ENCODE measurements around the gene ATXN10. TPM values are rescaled to one million over a fixed set of nuclear protein-coding genes. Genes with fewer than 3 reads are reported as not detected.
"Not testable (repeated sequence)": the region's sequence is repeated elsewhere in the genome, so short reads cannot be mapped to it uniquely, and the experiment has no call there.

ATXN10 gene
- polyA plus RNA-seq, 2 donors: 23.1 to 82.7 TPM

GRCh38 chr22:45676024-45676423 lies 4.4 kb downstream of the ATXN10 start:
- peaks cover 0 to 5% of the 10 kb centered on the region in 2 donors for H3K4me1 ChIP-seq (ENCODE audit: control insufficient read depth in 2 of 2, insufficient read depth in 2 of 2, low read length in 1 of 2)
- H3K27ac ChIP-seq (ENCODE audit: low read depth in 2 of 2, low read length in 1 of 2): no peak overlapping the region
- 86 to 92% methylated on average over 4 of the region's 4 CpGs for WGBS, 2 donors
- H3K9me3 ChIP-seq (ENCODE audit: control insufficient read depth in 2 of 2, insufficient read depth in 1 of 2, low read depth in 1 of 2, low read length in 1 of 2): no peaks in the 10 kb centered on the region
- H3K4me3 ChIP-seq (ENCODE audit: low read depth in 1 of 2, low read length in 2 of 2): no peak overlapping the region
- H3K36me3 ChIP-seq (ENCODE audit: control insufficient read depth in 2 of 2, insufficient read depth in 2 of 2, low read length in 1 of 2): no peaks in the 10 kb centered on the region
- H3K27me3 ChIP-seq (ENCODE audit: control insufficient read depth in 1 of 2, insufficient read depth in 2 of 2, low read length in 2 of 2): no peaks in the 10 kb centered on the region

GRCh38 chr22:45677063-45677462 lies 5.4 kb downstream of the ATXN10 start:
- H3K27me3 ChIP-seq (ENCODE audit: control insufficient read depth in 1 of 2, insufficient read depth in 2 of 2, low read length in 2 of 2): no peaks in the 10 kb centered on the region
- H3K36me3 ChIP-seq (ENCODE audit: control insufficient read depth in 2 of 2, insufficient read depth in 2 of 2, low read length in 1 of 2): no peaks in the 10 kb centered on the region
- peaks cover 0 to 3% of the 10 kb centered on the region in 2 donors for H3K4me1 ChIP-seq (ENCODE audit: control insufficient read depth in 2 of 2, insufficient read depth in 2 of 2, low read length in 1 of 2)
- H3K27ac ChIP-seq (ENCODE audit: low read depth in 2 of 2, low read length in 1 of 2): no peak overlapping the region
- WGBS, 2 donors: 71 to 74% methylated on average over 1 of the region's 1 CpG
- no peak overlapping the region for H3K4me3 ChIP-seq (ENCODE audit: low read depth in 1 of 2, low read length in 2 of 2)
- no peaks in the 10 kb centered on the region for H3K9me3 ChIP-seq (ENCODE audit: control insufficient read depth in 2 of 2, insufficient read depth in 1 of 2, low read depth in 1 of 2, low read length in 1 of 2)

- H3K27ac ChIP-seq (ENCODE audit: low read depth in 2 of 2, low read length in 1 of 2): no peak overlapping the region
- H3K9me3 ChIP-seq (ENCODE audit: control insufficient read depth in 2 of 2, insufficient read depth in 1 of 2, low read depth in 1 of 2, low read length in 1 of 2): no peaks in the 10 kb centered on the region
- H3K4me1 ChIP-seq (ENCODE audit: control insufficient read depth in 2 of 2, insufficient read depth in 2 of 2, low read length in 1 of 2): no peaks in the 10 kb centered on the region
- no peaks in the 10 kb centered on the region for H3K36me3 ChIP-seq (ENCODE audit: control insufficient read depth in 2 of 2, insufficient read depth in 2 of 2, low read length in 1 of 2)
- H3K27me3 ChIP-seq (ENCODE audit: control insufficient read depth in 1 of 2, insufficient read depth in 2 of 2, low read length in 2 of 2): no peaks in the 10 kb centered on the region
- no peak overlapping the region for H3K4me3 ChIP-seq (ENCODE audit: low read depth in 1 of 2, low read length in 2 of 2)
- WGBS, 2 donors: 78 to 83% methylated on average over 9 of the region's 9 CpGs
These were observed 7.6 kb downstream of the ATXN10 start for GRCh38 chr22:45678961-45679912.

GRCh38 chr22:45680932-45681700 lies 9.5 kb downstream of the ATXN10 start:
- H3K27ac ChIP-seq (ENCODE audit: low read depth in 2 of 2, low read length in 1 of 2): no peak overlapping the region
- WGBS, 2 donors: 79% methylated on average over 5 of the region's 5 CpGs
- H3K4me1 ChIP-seq (ENCODE audit: control insufficient read depth in 2 of 2, insufficient read depth in 2 of 2, low read length in 1 of 2): peaks cover 2% of the 10 kb centered on the region in 2 donors

GRCh38 chr22:45682064-45682463 lies 10.4 kb downstream of the ATXN10 start:
- Histone ChIP-seq H3K27me3 (ENCODE audit: control insufficient read depth in 1 of 2, insufficient read depth in 2 of 2, low read length in 2 of 2) (no peaks in the 10 kb centered on the region), H3K27ac (ENCODE audit: low read depth in 2 of 2, low read length in 1 of 2) (no peak overlapping the region), H3K9me3 (ENCODE audit: control insufficient read depth in 2 of 2, insufficient read depth in 1 of 2, low read depth in 1 of 2, low read length in 1 of 2) (no peaks in the 10 kb centered on the region), H3K4me3 (ENCODE audit: low read depth in 1 of 2, low read length in 2 of 2) (no peak overlapping the region), H3K4me1 (ENCODE audit: control insufficient read depth in 2 of 2, insufficient read depth in 2 of 2, low read length in 1 of 2) (peaks cover 2% of the 10 kb centered on the region in 2 donors), H3K36me3 (ENCODE audit: control insufficient read depth in 2 of 2, insufficient read depth in 2 of 2, low read length in 1 of 2) (no peaks in the 10 kb centered on the region)
- 82 to 91% methylated on average over 4 of the region's 4 CpGs for WGBS, 2 donors

More at GRCh38 chr22:45680932-45681700, 9.5 kb downstream of the ATXN10 start:
- H3K9me3 ChIP-seq (ENCODE audit: control insufficient read depth in 2 of 2, insufficient read depth in 1 of 2, low read depth in 1 of 2, low read length in 1 of 2): no peaks in the 10 kb centered on the region
- no peak overlapping the region for H3K4me3 ChIP-seq (ENCODE audit: low read depth in 1 of 2, low read length in 2 of 2)
- no peaks in the 10 kb centered on the region for H3K27me3 ChIP-seq (ENCODE audit: control insufficient read depth in 1 of 2, insufficient read depth in 2 of 2, low read length in 2 of 2)
- no peaks in the 10 kb centered on the region for H3K36me3 ChIP-seq (ENCODE audit: control insufficient read depth in 2 of 2, insufficient read depth in 2 of 2, low read length in 1 of 2)

- H3K4me1 ChIP-seq (ENCODE audit: control insufficient read depth in 2 of 2, insufficient read depth in 2 of 2, low read length in 1 of 2); H3K27me3 ChIP-seq (ENCODE audit: control insufficient read depth in 1 of 2, insufficient read depth in 2 of 2, low read length in 2 of 2); H3K27ac ChIP-seq (ENCODE audit: low read depth in 2 of 2, low read length in 1 of 2); H3K9me3 ChIP-seq (ENCODE audit: control insufficient read depth in 2 of 2, insufficient read depth in 1 of 2, low read depth in 1 of 2, low read length in 1 of 2); H3K36me3 ChIP-seq (ENCODE audit: control insufficient read depth in 2 of 2, insufficient read depth in 2 of 2, low read length in 1 of 2); H3K4me3 ChIP-seq (ENCODE audit: low read depth in 1 of 2, low read length in 2 of 2): not testable (repeated sequence)
- 95 to 96% methylated on average over 5 of the region's 5 CpGs for WGBS, 2 donors
These were observed 11.1 kb downstream of the ATXN10 start for GRCh38 chr22:45682773-45683172.

GRCh38 chr22:45683248-45683647 lies 11.6 kb downstream of the ATXN10 start:
- Histone ChIP-seq H3K27me3 (ENCODE audit: control insufficient read depth in 1 of 2, insufficient read depth in 2 of 2, low read length in 2 of 2) (no peaks in the 10 kb centered on the region), H3K4me1 (ENCODE audit: control insufficient read depth in 2 of 2, insufficient read depth in 2 of 2, low read length in 1 of 2) (peaks cover 2% of the 10 kb centered on the region in 2 donors), H3K9me3 (ENCODE audit: control insufficient read depth in 2 of 2, insufficient read depth in 1 of 2, low read depth in 1 of 2, low read length in 1 of 2) (no peaks in the 10 kb centered on the region), H3K36me3 (ENCODE audit: control insufficient read depth in 2 of 2, insufficient read depth in 2 of 2, low read length in 1 of 2) (no peaks in the 10 kb centered on the region), H3K4me3 (ENCODE audit: low read depth in 1 of 2, low read length in 2 of 2) (no peak overlapping the region), H3K27ac (ENCODE audit: low read depth in 2 of 2, low read length in 1 of 2) (no peak overlapping the region)
- 87 to 89% methylated on average over 6 of the region's 6 CpGs for WGBS, 2 donors

GRCh38 chr22:45683680-45684079 lies 12.0 kb downstream of the ATXN10 start:
- Histone ChIP-seq H3K4me3 (ENCODE audit: low read depth in 1 of 2, low read length in 2 of 2) (no peak overlapping the region), H3K27me3 (ENCODE audit: control insufficient read depth in 1 of 2, insufficient read depth in 2 of 2, low read length in 2 of 2) (no peaks in the 10 kb centered on the region), H3K27ac (ENCODE audit: low read depth in 2 of 2, low read length in 1 of 2) (no peak overlapping the region), H3K36me3 (ENCODE audit: control insufficient read depth in 2 of 2, insufficient read depth in 2 of 2, low read length in 1 of 2) (no peaks in the 10 kb centered on the region), H3K4me1 (ENCODE audit: control insufficient read depth in 2 of 2, insufficient read depth in 2 of 2, low read length in 1 of 2) (peaks cover 2% of the 10 kb centered on the region in 2 donors), H3K9me3 (ENCODE audit: control insufficient read depth in 2 of 2, insufficient read depth in 1 of 2, low read depth in 1 of 2, low read length in 1 of 2) (no peaks in the 10 kb centered on the region)
- WGBS, 2 donors: 98% methylated on average over 2 of the region's 2 CpGs

- WGBS, 2 donors: 75 to 76% methylated on average over 4 of the region's 4 CpGs
- Histone ChIP-seq H3K27me3 (ENCODE audit: control insufficient read depth in 1 of 2, insufficient read depth in 2 of 2, low read length in 2 of 2) (no peaks in the 10 kb centered on the region), H3K27ac (ENCODE audit: low read depth in 2 of 2, low read length in 1 of 2) (no peak overlapping the region), H3K4me1 (ENCODE audit: control insufficient read depth in 2 of 2, insufficient read depth in 2 of 2, low read length in 1 of 2) (peaks cover 2% of the 10 kb centered on the region in 2 donors), H3K9me3 (ENCODE audit: control insufficient read depth in 2 of 2, insufficient read depth in 1 of 2, low read depth in 1 of 2, low read length in 1 of 2) (no peaks in the 10 kb centered on the region), H3K36me3 (ENCODE audit: control insufficient read depth in 2 of 2, insufficient read depth in 2 of 2, low read length in 1 of 2) (no peaks in the 10 kb centered on the region), H3K4me3 (ENCODE audit: low read depth in 1 of 2, low read length in 2 of 2) (no peak overlapping the region)
These were observed 12.5 kb downstream of the ATXN10 start for GRCh38 chr22:45684169-45684568.

Measured in esophagus (tissue), 2 donors.